NCI-H748 treated with DMSO at 0.1 percent for 48 hours (cell line): ENCODE data around the gene PXK.
A peak's percentile ranks its signal among the peaks of the same experiment; 100 is the strongest.
"Not testable (repeated sequence)": the region's sequence is repeated elsewhere in the genome, so short reads cannot be mapped to it uniquely, and the experiment has no call there.

Experiments
- DNase-seq: peaks from one replicate; lab custom pipeline; 2025; lab: John Stamatoyannopoulos, UW

Gene PXK

DNA sequence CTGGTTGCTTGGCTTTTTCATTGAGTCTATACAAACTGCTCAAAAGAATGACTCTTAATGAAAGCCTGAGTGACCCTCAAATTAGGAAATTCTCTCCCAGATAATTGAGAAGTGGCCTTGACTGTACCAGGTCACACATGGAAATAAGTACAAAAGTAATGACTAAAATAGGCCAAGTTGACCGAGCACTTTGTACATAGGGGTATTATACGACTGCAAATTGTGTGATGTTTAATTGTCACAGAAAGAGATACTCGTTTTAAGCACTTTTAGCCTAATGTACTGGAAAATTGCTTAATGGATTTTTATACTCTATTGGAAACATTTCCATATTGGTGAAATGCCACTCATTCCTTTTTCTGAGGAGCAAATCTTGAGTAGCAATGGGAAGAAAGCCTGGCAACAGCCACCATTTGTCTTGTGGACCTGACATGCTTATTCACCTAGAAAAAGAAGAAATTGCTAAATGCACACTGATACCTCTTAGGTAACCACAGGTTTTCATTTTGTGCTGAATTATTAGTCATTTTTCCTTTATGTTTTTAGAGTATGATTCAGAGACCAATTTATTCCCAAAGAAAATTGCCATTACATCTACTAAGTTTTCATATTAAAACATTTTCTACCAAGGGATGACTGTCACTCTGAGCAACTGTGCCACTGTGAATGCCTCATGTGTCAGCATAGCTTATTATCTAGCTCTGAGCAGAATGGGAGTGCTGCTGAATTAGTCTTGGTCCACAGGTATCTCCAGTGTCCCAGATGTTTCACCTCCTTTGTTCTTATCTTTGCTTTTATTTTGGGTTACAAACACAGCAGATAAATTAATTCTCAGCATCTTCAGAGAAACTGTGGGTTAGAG, 8.9 kb upstream of the PXK start:
- no peak for DNase-seq

DNA sequence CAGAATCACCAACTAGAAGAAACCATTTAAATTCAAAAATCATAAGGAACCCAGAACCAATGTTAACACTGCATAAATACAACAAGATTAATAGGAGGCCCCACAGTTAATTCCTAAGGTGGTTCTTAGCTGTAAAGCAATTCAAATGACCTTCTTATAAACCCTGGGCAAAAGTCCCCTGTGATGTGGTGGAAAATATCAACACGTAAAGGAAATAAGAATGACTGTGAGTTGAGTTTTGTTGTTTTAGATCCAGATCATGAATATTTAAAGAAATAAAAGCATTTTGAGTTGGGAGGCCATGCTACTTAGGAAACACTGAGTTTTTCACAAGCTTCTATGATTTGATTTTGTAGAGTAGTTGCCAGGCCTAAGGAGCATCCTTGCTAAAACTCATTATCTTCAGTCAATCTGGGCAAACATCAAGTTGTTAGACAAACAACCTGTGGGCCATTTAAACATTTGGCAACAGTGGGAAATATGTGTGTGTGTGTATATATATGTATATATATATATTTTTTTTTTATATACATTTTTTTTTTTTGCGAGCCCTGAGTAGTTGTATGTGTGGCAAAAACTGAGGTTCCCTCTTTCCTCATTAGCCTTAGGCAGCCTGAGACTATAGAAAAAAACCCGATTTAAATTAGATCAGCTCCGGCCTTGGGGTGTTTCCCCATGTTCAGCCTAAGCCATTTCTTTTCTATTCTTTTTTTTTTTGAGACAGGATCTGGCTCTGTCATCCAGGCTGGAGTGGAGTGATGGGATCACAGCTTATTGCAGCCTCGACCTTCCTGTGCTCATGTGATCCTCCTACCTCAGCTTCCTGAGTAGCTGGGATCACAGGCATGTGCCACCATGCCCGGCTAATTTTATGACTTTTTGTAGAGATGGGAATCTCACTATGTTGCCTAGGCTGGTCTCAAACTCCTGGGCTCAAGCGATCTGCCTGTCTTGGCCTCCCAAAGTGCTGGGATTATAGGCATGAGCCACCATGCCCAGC, 8.0 kb upstream of the PXK start:
- no peak for DNase-seq

DNA sequence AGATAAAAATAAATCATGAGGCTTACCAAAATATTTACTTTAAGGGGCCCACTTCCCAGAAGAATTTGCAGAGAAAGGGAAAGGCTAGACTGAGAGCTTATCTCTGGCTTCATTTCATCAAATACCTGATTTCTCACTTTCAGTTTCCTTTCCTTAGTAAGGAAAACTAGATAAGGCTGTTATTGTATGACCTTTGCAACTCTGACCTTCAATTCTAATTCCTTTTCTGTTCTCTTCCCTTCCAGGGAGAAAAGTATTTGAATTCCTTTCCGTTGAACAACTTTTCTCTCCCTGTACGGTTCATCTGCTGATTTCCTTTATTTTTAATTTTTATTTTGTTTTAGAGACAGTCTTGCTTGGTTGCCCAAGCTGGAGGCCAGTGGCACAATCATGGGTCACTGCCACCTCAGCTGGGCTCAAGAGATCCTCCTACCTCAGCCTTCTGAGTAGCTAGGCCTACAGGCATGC, 7.1 kb upstream of the PXK start:
- DNase-seq: no peak

DNA sequence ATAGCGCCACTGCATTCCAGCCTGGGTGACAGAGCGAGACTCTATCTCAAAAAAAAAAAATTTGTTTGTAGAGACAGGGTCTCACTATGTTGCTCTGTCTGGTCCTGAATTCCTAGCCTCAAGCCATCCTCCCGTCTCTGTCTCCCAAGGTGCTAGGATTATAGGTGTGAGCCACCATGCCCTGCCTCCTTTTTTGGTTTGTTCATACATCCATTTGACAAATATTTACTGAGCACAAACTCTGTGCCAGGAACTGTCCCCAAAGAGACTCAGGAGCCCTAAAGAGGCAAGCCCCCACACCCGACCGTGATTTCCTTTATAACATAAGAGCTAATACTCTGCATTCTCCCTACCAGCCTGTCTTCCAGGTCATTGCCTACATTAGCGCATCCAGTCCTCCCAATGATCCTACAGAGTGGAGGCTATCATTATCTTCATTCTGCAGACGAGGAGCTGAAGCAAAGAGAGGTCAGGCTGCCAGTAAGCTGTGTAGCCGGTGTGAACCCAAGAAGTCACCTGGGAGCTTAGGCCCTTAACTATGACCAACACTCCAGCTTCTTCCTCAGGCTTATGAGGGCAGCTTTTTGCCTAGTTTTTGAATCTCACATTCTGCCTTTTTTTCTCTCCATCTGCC, 6.3 kb upstream of the PXK start:
- no peak for DNase-seq

DNA sequence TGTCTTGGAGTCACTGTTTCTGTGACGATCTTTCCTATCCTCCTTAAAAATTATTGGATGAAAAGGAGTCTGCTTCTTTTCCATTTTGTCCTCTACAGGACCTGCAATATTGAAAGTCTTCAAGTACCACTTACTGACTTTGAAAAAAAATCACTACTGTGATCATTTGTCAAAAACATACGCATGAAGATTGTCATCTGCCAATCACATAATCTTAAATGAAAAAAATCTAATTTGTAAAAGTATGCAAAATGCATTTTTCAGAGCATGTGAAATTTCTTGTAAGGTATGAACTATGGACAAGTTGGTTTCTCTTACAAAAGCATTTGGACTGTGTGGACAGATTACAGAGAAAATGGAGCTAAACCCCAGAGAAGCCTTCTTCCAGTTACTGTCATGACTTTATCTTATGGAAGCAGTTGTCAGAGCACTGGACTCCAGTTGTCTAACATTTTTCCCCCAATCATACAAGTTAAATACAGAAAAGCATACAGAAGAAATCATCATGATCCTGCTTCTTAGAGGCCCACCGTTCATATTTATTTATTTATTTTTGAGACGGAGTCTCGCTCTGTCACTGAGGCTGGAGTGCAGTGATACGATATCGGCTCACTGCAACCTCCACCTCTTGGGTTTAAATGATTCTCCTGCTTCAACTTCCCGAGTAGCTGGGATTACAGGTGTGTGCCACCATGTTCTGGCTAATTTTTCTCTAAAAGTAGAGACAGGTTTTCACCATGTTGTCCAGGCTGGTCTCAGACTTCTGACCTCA, 3.4 kb upstream of the PXK start:
- no peak for DNase-seq

DNA sequence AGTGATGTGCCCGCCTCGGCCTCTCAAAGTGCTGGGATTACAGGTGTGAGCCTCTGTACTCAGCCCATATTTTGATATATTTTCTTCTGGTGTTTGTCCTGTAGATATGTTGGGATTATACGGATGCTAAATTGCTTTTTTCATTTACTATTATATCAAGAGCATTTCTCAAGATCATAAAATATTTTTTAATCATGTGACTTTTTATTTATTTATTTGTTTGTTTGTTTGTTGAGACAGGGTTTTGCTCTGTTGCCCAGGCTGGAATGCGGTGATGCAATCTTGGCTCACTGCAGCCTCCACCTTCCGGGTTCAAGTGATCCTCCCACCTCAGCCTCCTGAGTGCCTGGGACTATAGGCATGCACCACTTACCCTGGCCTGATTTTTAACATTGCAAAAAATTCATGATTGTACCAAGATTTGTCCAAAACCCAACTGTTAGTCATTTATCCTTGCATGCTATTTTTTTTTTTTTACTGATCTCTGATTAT, 2.7 kb upstream of the PXK start:
- DNase-seq: no peak

DNA sequence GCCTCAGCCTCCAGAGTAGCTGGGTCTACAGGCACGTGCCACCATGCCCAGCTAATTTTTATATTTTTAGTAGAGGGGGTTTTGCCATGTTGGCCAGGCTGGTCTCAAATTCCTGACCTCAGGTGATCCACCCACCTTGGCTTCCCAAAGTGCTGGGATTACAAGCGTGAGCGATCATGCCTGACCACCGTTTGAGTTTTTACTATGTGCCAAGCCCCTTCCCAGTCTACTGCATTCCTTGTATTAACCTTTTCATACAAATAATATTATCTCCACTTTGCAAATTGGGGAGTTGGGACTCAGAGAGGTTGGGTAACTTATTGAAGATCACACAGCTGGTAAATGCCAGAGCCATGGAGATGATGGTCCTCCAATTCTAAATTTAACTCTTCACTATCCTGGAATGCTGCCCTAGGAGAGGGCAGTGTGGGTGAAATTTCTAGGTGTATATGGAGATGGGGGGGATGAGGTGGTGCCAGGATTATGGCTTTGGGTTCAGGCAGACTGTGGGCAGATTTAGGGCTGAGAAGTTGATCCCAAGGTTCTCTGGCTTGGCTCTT, 1.0 kb upstream of the PXK start:
- DNase-seq: no peak

DNA sequence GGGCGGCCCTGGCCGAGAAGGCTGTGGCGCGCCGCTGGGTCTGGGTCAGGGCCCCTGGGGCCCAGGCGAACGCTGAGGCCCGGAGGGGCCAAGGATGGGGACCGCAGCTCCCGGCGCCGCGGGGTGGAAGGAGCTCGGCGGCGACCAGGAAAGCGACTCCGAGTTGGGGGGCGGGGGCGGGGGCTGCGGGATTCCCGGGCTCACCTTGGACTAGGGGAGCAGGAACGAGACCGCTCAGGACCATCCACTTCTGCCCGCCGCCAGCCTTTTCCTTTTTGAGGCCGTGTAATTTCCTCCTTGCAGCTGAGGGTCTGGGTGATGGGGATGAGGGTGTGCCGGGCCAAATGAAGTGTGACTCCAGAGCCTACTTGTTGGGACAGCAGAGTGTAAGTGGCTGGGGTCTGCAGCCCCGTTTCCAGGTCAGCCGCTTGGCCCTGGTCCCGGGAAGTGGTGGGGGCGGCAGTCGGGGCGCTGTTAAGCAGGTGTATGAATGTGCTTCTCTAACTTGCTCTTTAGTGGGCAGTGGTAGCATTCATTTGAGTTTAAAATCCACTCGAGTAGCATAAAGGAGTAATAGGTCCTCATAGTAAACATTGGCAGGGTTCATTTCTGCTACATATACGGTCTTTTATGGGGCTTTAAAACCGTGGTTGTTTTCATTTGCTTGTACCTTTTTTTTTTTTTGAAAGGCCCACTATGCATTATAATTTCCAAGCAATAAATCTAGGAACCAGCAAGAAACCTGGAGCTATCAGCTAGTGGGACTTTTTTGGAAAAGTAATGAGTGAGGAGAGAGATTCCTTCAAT, 717 bp downstream of the PXK start:
- peak; percentile 5 for DNase-seq

DNA sequence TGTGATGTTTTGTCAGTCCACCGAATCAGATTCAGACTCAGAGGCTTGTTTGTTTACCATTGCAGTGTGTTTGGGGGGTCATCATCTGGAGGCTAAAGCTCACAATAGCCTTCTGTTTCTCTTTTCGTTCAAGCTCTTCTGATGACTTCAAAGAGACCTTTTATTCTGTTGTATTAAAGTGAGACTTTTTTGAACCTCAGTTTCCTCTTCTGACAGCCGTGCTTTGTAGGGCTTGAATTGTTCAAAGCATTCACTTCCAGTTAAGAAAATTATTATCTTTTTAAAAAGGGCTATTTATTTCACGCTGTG, 1.3 kb downstream of the PXK start:
- DNase-seq: no peak

DNA sequence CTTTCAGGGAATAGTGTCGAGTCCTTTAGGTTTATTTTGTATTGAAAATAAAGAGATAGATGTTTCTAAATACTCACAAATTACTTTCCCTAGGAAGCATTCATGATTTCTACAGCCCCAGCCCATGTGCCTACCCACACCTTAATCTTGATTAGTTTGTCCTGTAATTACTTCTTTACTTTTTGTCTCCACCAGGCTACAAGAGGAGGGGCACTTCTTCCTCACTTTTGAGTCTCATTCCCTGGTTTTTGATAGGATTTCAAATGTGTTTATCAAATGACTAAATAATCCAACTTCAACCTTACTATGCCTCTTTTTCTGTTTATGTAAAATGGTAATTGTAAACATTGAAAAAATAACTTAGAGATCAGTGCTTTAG, 1.8 kb downstream of the PXK start:
- no peak for DNase-seq

DNA sequence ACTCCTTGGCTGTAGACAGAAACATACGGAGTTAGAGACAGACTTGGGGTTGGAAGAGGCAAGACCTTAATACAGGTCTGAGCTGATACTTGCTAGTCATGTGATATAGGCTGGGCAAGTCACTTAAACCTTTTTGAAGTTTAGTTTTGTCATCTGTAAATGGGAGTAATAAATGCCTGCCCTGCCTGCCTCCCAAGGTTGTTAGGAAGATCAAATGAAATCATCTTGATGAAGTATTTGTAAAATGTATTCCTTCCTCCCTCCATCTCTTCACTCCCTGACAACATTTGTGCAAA, 2.9 kb downstream of the PXK start:
- DNase-seq: no peak

DNA sequence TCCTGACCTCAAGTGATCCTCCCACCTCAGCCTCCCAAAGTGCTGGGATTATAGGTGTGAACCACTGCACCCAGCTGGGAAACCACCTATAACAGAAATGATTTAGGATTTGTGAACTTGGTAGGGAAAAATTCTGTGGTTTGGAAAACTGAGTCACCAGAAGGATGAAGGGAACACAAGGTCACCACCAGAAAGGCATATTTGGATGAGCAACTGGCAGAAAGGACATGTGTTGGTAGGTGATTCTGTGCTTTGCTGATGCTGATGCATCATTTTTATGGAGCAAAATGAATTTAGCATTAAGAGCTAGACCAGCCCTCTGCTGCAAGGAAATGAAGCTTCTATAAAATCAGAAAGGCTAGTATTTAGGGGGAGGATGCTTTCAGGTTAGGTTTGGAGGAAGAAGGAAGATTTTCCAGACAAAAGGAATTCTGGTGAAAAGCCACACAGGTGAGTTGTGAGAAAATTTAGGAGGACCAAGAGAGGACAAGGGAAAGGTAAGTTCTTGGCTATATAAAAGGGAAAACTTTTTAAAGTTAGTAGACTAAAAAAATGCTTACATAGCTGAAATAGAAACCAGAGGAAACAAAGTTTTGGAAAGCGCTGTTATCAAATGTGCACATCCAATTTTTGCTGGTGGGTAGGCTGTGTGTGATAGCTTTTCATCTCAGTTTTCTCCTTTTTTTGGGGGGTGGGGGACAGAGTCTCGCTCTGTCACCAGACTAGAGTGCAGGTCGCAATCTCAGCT, 3.6 kb downstream of the PXK start:
- DNase-seq: no peak

DNA sequence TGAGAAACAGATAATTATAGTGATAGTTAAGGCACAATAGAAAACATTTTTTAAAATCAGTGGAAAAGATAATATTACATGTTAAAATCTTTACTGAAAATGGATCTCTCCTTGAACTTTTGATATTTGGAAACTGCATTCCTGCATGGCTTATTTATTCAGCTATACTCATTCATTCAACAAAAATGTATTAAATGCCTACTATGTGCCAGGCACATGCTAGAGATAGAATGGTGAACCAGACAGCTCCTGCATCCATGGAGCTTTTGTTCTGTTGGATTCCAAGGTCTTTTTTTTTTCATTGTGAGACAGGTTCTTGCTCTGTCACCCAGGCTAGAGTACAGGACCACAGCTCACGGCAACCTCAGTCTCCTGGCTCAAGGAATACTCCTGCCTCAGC, 4.5 kb downstream of the PXK start:
- no peak for DNase-seq

DNA sequence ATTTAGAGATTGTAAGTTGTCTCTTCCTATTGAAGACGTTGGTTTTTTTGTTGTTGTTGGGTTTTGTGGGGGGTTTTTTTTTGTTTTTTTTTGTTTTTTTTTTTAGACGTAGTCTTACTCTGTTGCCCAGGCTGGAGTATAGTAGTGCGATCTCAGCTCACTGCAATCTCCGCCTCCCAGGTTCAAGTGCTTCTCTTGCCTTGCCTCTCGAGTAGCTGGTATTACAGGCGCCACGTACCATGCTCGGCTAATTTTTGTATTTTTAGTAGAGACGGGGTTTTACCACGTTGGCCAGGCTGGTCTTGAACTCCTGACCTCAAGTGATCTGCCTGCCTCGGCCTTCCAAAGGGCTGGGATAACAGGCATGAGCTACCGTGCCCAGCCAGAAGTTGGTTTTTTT, 6.5 kb downstream of the PXK start:
- not testable (repeated sequence) for DNase-seq

DNA sequence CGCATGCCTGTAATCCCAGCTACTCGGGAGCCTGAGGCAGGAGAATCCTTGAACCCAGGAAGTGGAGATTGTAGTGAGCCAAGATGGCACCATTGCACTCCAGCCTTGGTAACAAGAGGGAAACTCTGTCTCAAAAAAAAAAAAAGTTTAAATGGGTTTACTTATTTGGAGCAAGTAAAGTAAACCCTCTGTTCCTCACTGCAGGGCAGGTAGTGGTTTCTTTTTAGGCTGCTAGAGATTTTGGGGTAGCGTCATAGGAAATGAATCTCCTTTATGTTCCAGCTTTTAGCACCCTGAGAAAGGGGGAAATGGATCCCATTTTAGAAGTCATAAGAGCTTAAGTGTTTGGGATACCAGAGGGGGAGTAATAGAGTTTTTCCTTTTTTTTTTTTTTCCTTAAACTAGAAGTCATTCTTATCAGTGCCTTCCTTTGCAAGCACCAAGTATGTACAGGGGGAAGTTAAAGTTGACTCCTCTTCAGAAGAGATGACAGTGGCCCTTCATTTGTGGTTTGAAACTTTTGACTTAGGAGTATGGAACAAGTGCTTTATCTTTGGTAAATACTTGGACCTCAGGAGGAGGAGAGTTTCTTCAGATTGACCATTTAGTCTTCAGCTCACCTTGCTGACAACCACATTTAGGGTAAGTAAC, 8.0 kb downstream of the PXK start:
- DNase-seq: no peak

DNA sequence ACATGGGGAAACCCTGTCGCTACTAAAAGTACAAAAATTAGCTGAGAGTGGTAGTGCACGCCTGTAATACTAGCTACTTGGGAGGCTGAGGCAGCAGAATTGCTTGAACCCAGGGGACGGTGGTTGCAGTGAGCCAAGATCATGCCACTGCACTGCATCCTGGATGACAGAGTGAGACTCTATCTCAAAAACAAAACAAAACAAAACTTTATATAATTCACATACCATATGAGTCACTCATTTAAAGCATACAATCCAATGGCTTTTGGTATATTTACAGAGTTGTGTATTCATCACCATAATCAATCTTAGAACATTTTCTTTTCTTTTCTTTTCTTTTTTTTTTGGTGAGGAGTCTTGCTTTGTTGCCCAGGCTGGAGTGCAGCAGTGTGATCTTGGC, 8.7 kb downstream of the PXK start:
- no peak for DNase-seq

DNA sequence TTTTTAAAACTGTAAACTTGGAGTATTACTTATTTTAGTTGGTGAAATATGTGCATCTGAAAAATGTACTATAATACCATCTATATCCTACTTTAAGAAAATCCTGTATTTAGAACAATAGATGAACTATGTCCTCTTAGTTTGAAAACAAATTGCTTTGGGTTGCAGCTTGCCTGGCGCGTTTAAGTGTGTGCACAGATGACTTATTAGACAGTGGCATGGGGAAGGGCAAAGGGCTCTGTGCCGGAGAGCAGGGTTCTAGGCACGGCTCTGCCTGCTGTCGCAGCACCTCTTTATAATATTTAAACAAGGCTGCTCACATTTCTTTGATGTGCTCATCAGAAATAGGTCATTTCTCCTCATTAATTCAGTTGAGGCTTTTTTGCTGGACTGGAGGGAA, 10.0 kb downstream of the PXK start:
- no peak for DNase-seq

DNA sequence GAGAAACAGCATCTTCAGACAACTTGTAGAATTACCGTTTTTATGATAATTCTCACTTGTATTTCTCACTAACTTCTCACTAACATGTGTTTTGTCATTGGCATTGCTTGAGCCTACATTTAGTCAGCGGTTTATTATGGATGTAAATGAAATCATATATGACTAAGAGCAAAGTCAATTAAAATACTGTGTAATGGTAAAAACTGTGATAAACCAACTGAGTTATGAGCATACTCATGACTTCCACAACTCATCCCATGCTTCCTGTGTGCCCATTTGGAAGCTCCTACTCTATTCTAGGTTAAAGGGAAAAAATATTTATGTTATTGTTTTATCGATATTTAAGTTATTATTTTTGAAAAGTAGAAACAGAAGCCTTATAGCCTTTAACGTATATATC, 12.8 kb downstream of the PXK start:
- no peak for DNase-seq

DNA sequence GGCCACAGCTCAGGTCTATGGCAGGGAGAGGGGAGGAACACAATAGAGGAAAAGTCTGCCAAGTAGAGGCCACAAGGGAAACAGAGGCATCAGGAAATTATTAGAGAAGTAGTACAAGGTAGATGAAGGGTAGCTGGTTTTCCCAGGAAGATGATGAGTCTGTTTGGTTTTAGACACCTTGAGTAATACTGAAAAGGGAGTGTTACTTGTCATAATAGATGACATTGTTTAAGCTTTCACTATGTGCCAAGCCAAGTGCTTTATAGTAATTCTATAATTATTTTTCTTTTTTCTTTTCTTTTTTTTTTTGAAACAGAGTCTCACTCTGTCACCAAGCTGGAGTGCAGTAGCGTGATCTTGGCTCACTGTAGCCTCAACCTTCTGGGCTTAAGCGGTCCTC, 13.7 kb downstream of the PXK start:
- no peak for DNase-seq

DNA sequence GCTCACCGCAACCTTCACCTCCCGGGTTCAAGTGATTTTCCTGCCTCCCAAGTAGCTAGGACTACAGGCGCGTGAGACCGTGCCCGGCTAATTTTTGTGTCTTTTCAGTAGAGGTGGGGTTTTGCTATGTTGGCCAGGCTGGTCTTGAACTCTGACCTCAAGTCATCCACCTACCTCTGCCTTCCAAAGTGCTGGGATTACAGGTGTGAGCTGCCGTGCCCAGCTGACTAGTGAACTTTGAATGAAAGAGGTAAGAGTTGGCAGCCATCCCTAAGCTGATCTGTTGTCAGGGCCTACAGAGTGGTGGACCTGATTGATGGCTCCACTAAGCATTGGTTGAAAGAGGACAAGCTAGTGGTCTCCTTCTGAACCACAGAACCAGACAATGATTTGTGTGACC, 15.3 kb downstream of the PXK start:
- no peak for DNase-seq
